OCI-LY7 (cell line): ENCODE results near the gene ENOSF1. TPM values are rescaled to one million over a fixed set of nuclear protein-coding genes. Genes with fewer than 3 reads are reported as not detected.
A peak's percentile ranks its signal among the peaks of the same experiment; 100 is the strongest.

Experiments used
- BruUV-seq: library from RNA; stranded (reverse); fragments of 400-500 nt; replicated peaks from 2 replicates; lab custom pipeline; 2021; lab: Mats Ljungman, UMichigan
- CTCF ChIA-PET: fragments of 300-600 bp; sonication (Branson Sonifier 250); formaldehyde crosslinking; loops from one replicate; lab custom pipeline; 2022; ENCODE audit warnings: antibody characterized with exemption; ENCODE audit not compliant: unreplicated experiment; lab: Charles Lee
- POLR2A ChIA-PET: fragments of 300-600 bp; sonication (Branson Sonifier 250); formaldehyde crosslinking; loops from one replicate; lab custom pipeline; 2022; ENCODE audit warnings: antibody characterized with exemption; lab: Charles Lee
- DNase-seq: peaks from one replicate; pipeline ENCODE4 v3.0.0-alpha.2; 2015; ENCODE audit warnings: low spot score
- H2AFZ ChIP-seq: fragments of 200-600 bp; sonication (generic), shearing (Covaris generic); 2 replicates; pipeline ENCODE4 v1.6.1; 2014; ENCODE audit warnings: mild to moderate bottlenecking, antibody characterized with exemption, low read length, moderate library complexity
- H3K27ac ChIP-seq: fragments of 200-600 bp; sonication (generic); 2 replicates; pipeline ENCODE4 v1.5.1; 2014; ENCODE audit warnings: mixed run types, low read depth, mild to moderate bottlenecking, moderate library complexity, low read length, inconsistent platforms; ENCODE audit not compliant: poor library complexity, severe bottlenecking
- H3K36me3 ChIP-seq: fragments of 200-600 bp; sonication (generic); 2 replicates; pipeline ENCODE4 v1.6.1; 2014; ENCODE audit warnings: mild to moderate bottlenecking, antibody characterized with exemption, low read length, moderate library complexity, mixed read lengths; ENCODE audit not compliant: insufficient read depth
- H3K4me1 ChIP-seq: fragments of 200-600 bp; sonication (generic); 2 replicates; pipeline ENCODE4 v1.5.1; 2014; ENCODE audit warnings: mild to moderate bottlenecking, low read length; ENCODE audit not compliant: insufficient read depth, poor library complexity, severe bottlenecking
- H3K4me2 ChIP-seq: fragments of 200-600 bp; sonication (generic); 2 replicates; pipeline ENCODE4 v1.6.1; 2014; ENCODE audit warnings: mild to moderate bottlenecking, low read length
- H3K4me3 ChIP-seq: fragments of 200-600 bp; sonication (generic); 2 replicates; pipeline ENCODE4 v1.5.1; 2014; ENCODE audit warnings: mild to moderate bottlenecking, low read depth, low read length; ENCODE audit not compliant: poor library complexity, severe bottlenecking
- H3K79me2 ChIP-seq: fragments of 200-600 bp; sonication (generic); 2 replicates; pipeline ENCODE4 v1.6.1; 2016; ENCODE audit warnings: low read depth, mild to moderate bottlenecking, low read length, moderate library complexity, mixed read lengths; ENCODE audit not compliant: insufficient read depth
- H3K9me2 ChIP-seq: fragments of 200-600 bp; sonication (generic); 2 replicates; pipeline ENCODE4 v1.6.1; 2016; ENCODE audit warnings: mild to moderate bottlenecking, low read length, mixed read lengths; ENCODE audit not compliant: insufficient read depth
- H3K9me3 ChIP-seq: fragments of 200-600 bp; sonication (generic); 2 replicates; pipeline ENCODE4 v1.6.1; 2014; ENCODE audit warnings: mild to moderate bottlenecking, mixed run types, low read length, mixed read lengths
- H4K20me1 ChIP-seq: fragments of 200-600 bp; sonication (generic); 2 replicates; pipeline ENCODE4 v1.6.1; 2014; ENCODE audit warnings: mild to moderate bottlenecking, antibody characterized with exemption, low read length, moderate library complexity, mixed read lengths; ENCODE audit not compliant: insufficient read depth
- CTCF ChIP-seq: fragments of 200-600 bp; sonication (generic); conservative IDR thresholded peaks from 2 replicates; pipeline ENCODE4 v1.5.1; 2014; ENCODE audit warnings: mild to moderate bottlenecking, antibody characterized with exemption, low read length, moderate library complexity, mixed read lengths
- EZH2phosphoT487 ChIP-seq: fragments of 200-600 bp; sonication (generic); IDR thresholded peaks from 2 replicates; pipeline ENCODE4 v1.6.1; 2018; ENCODE audit warnings: low read depth, borderline replicate concordance, mild to moderate bottlenecking, mixed run types, antibody characterized with exemption, low read length, moderate library complexity, mixed read lengths
- intact Hi-C: fragments of 100-400 bp; cut with micrococcal nuclease; formaldehyde crosslinking; loops from one replicate; pipeline ENCODE4 v1.10.0; 2022; ENCODE audit not compliant: unreplicated experiment
- total RNA-seq, 2 experiments: library from RNA; depleted of rRNA in 1 of 2; stranded (reverse); fragments of >200 nt in 1 of 2; shearing (Covaris generic) in 1 of 2; gene quantifications; 2 replicates each; pipeline ENCODE4 v1.2.3, GENCODE V29; 2014 to 2022

Gene ENOSF1
- total RNA-seq, 2 experiments from 2014 or later, result 40.1 to 44.0 TPM

- BruUV-seq, result TSS peak; percentile 66
- peaks cover 27% of the 10 kb centered on the region for H3K36me3 ChIP-seq
- no peaks in the 10 kb centered on the region for H3K9me2 ChIP-seq
- no peaks in the 10 kb centered on the region for H3K9me3 ChIP-seq
- DNase-seq, result no peak
- H4K20me1 ChIP-seq, result peaks cover 12% of the 10 kb centered on the region; the same call in 1 of the 2 replicates
- POLR2A ChIA-PET, result no interaction called here
- H3K4me3 ChIP-seq, result no peak overlapping the region
- H3K4me1 ChIP-seq, result peaks cover 28% of the 10 kb centered on the region
- peak overlapping the region; percentile 91 for H3K4me2 ChIP-seq
- peaks cover 44% of the 10 kb centered on the region for H3K79me2 ChIP-seq
- no peak overlapping the region for H2AFZ ChIP-seq
- no peak overlapping the region for H3K27ac ChIP-seq
- CTCF ChIA-PET, result no interaction called here
- intact Hi-C loops, result loop anchor here (5.0 kb wide), 1 partner anchor 57 kb away; the partner anchor contains the start of gene ENOSF1
- no peak for TF ChIP-seq EZH2phosphoT487
- no peak for TF ChIP-seq CTCF
Measured at GRCh38 chr18:655445-655844, 57.0 kb downstream of the ENOSF1 start.

- BruUV-seq, result no TSS peak
- peaks cover 16% of the 10 kb centered on the region; the same call in 1 of the 2 replicates for H4K20me1 ChIP-seq
Measured at GRCh38 chr18:654601-655000, 57.8 kb downstream of the ENOSF1 start.

More at GRCh38 chr18:654601-655000, 57.8 kb downstream of the ENOSF1 start:
- Histone ChIP-seq H3K27ac (no peak overlapping the region), H3K9me2 (no peaks in the 10 kb centered on the region), H2AFZ (no peak overlapping the region), H3K4me1 (peaks cover 33% of the 10 kb centered on the region), H3K4me3 (no peak overlapping the region), H3K4me2 (0 out of 2 replicates have a peak overlapping the region, but pooled peaks have one; percentile 30), H3K79me2 (peaks cover 35% of the 10 kb centered on the region), H3K9me3 (no peaks in the 10 kb centered on the region), H3K36me3 (peaks cover 18% of the 10 kb centered on the region)
- POLR2A ChIA-PET, result interaction anchor here (1.5 kb wide), 1 partner anchor 19 kb away, joined by 3 read pairs; no protein-coding TSS in a partner anchor
- intact Hi-C loops, result no loop called here
- TF ChIP-seq CTCF, result no peak
- no peak for TF ChIP-seq EZH2phosphoT487
- CTCF ChIA-PET, result no interaction called here
- peak; percentile 31 for DNase-seq
